ENCODE data around the gene ZNF593OS.

- no peak for TF ChIP-seq EZH2 (IDR thresholded peaks at IDR 0.05; ENCODE audit: borderline replicate concordance, low read length)
- TF ChIP-seq, protein P1, sequence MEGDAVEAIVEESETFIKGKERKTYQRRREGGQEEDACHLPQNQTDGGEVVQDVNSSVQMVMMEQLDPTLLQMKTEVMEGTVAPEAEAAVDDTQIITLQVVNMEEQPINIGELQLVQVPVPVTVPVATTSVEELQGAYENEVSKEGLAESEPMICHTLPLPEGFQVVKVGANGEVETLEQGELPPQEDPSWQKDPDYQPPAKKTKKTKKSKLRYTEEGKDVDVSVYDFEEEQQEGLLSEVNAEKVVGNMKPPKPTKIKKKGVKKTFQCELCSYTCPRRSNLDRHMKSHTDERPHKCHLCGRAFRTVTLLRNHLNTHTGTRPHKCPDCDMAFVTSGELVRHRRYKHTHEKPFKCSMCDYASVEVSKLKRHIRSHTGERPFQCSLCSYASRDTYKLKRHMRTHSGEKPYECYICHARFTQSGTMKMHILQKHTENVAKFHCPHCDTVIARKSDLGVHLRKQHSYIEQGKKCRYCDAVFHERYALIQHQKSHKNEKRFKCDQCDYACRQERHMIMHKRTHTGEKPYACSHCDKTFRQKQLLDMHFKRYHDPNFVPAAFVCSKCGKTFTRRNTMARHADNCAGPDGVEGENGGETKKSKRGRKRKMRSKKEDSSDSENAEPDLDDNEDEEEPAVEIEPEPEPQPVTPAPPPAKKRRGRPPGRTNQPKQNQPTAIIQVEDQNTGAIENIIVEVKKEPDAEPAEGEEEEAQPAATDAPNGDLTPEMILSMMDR (IDR thresholded peaks at IDR 0.05; ENCODE audit: low read length) = no peak
These were observed 12.5 kb downstream of the ZNF593OS start, which contains the start of gene FAM110D for GRCh38 chr1:26158908-26159742.
